Gastrocnemius medialis (tissue), 4 donors: ENCODE data around the gene CPLANE2.

ENCODE experiments used
- POLR2A ChIP-seq, 2 donors: fragments of 450-650 bp; IDR thresholded peaks; one replicate each; pipeline ENCODE4 v1.6.1; 2017; ENCODE audit warnings: antibody characterized with exemption in 2 of 2, mild to moderate bottlenecking in 2 of 2, moderate library complexity in 2 of 2
- TF ChIP-seq, protein P1 (sequence below), 5 experiments: fragments of 450-650 bp in 3 of 5; fragments of 200-600 bp in 2 of 5; sonication (generic) in 2 of 5; IDR thresholded peaks in 4 of 5; conservative IDR thresholded peaks in 1 of 5; 1 replicate in 4 of 5; 2 replicates in 1 of 5; pipeline ENCODE4 v1.5.1; 2016 to 2019; ENCODE audit warnings: antibody characterized with exemption in 5 of 5, mild to moderate bottlenecking in 3 of 5, moderate library complexity in 3 of 5

DNA sequence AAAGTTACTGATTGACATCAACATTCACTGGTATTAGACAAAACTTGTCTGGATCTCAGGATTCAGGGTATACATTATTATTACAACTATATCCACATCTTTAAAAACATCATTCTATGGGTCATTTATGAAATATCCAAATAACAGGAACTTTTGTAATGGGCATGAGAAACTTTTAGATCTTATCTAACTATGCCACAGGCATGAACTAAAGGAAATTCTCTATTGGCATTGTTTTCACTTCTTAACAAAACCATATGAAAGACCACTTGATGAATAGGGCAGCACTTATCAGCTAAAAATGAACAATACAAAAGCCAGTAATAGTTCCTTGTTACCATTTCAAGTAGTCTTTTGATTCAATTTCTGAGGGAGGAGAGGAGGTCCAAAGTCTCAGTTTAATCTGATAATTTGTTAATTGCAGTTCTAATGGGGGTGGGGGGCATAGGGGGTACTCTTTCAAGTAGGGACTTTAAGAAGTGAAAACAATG is 30.8 kb upstream of the CPLANE2 start:
- TF ChIP-seq, protein P1, sequence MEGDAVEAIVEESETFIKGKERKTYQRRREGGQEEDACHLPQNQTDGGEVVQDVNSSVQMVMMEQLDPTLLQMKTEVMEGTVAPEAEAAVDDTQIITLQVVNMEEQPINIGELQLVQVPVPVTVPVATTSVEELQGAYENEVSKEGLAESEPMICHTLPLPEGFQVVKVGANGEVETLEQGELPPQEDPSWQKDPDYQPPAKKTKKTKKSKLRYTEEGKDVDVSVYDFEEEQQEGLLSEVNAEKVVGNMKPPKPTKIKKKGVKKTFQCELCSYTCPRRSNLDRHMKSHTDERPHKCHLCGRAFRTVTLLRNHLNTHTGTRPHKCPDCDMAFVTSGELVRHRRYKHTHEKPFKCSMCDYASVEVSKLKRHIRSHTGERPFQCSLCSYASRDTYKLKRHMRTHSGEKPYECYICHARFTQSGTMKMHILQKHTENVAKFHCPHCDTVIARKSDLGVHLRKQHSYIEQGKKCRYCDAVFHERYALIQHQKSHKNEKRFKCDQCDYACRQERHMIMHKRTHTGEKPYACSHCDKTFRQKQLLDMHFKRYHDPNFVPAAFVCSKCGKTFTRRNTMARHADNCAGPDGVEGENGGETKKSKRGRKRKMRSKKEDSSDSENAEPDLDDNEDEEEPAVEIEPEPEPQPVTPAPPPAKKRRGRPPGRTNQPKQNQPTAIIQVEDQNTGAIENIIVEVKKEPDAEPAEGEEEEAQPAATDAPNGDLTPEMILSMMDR (IDR thresholded peaks at IDR 0.05 in 4 of 5, conservative IDR thresholded peaks at IDR 0.05 in 1 of 5), result no peak
- TF ChIP-seq POLR2A (IDR thresholded peaks at IDR 0.05), result no peak
